Measurements from ENCODE around the gene CHRNA4. TPM values are rescaled to one million over a fixed set of nuclear protein-coding genes. Genes with fewer than 3 reads are reported as not detected.

The CHRNA4 gene
- total RNA-seq, 1 donor from 2014 or later, result 1.8 TPM

- no peak for DNase-seq (ENCODE audit: extremely low spot score, unreplicated experiment)
- H3K27me3 Mint-ChIP-seq, result peaks cover 7% of the 10 kb centered on the region
- no peak overlapping the region for H3K4me3 Mint-ChIP-seq
- no peak overlapping the region for H3K27ac Mint-ChIP-seq
- H3K4me1 Mint-ChIP-seq (ENCODE audit: unreplicated experiment), result no peaks in the 10 kb centered on the region
- TF ChIP-seq CTCF (conservative IDR thresholded peaks at IDR 0.05), result no peak
- H3K9me3 Mint-ChIP-seq, result peaks cover 9% of the 10 kb centered on the region
- H3K36me3 Mint-ChIP-seq, result no peaks in the 10 kb centered on the region
Measured at GRCh38 chr20:63387393-63387792, 26.2 kb upstream of the CHRNA4 start.

DNA sequence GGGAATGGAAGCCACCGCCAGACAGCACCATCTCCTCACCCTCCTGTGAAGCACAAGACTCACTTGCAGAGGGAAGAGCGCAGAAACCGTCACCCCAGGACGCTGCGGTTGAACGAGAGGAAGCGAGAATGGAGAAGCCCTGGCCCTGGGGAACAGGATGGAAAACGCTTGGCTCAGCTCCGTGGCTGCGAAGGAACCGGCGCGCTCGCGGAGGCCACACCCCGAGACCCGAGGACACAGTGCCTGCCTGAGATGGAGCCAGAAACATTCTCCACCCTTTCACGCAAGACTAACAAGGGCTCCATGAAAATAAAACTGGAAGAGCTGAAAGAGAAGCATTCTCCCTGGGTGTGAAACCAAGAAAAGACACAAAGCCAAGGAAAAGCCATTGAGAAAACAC is 25.3 kb upstream of the CHRNA4 start:
- TF ChIP-seq CTCF (conservative IDR thresholded peaks at IDR 0.05), result no peak
- H3K36me3 Mint-ChIP-seq, result no peaks in the 10 kb centered on the region
- peaks cover 9% of the 10 kb centered on the region for H3K9me3 Mint-ChIP-seq
- H3K27ac Mint-ChIP-seq, result no peak overlapping the region
- DNase-seq (ENCODE audit: extremely low spot score, unreplicated experiment), result no peak
- no peaks in the 10 kb centered on the region for H3K4me1 Mint-ChIP-seq (ENCODE audit: unreplicated experiment)
- no peak overlapping the region for H3K4me3 Mint-ChIP-seq
- H3K27me3 Mint-ChIP-seq, result peaks cover 7% of the 10 kb centered on the region

DNA sequence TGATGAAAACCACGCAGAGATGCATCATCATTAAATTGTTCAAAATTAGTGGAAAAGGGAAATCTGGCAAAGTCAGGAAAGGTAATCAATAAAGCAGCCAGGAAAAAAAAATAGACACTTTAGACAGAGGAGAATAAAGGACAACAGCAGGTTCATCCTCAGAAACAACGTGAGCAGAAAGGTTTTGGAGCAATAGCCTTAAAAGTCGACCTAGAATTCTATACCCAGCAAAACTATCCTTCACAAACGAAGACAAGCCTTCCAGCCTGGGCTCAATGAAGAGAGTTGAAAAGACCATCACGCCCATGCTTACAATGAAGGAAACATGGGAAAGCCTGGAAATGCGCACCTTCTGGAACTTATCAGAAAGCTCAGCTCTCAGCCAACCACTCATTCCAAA is 24.7 kb upstream of the CHRNA4 start:
- H3K4me3 Mint-ChIP-seq, result no peak overlapping the region
- no peaks in the 10 kb centered on the region for H3K36me3 Mint-ChIP-seq
- DNase-seq (ENCODE audit: extremely low spot score, unreplicated experiment), result no peak
- no peak overlapping the region for H3K27ac Mint-ChIP-seq
- H3K9me3 Mint-ChIP-seq, result peaks cover 9% of the 10 kb centered on the region
- peaks cover 5% of the 10 kb centered on the region for H3K27me3 Mint-ChIP-seq
- TF ChIP-seq CTCF (conservative IDR thresholded peaks at IDR 0.05), result no peak
- no peaks in the 10 kb centered on the region for H3K4me1 Mint-ChIP-seq (ENCODE audit: unreplicated experiment)

DNA sequence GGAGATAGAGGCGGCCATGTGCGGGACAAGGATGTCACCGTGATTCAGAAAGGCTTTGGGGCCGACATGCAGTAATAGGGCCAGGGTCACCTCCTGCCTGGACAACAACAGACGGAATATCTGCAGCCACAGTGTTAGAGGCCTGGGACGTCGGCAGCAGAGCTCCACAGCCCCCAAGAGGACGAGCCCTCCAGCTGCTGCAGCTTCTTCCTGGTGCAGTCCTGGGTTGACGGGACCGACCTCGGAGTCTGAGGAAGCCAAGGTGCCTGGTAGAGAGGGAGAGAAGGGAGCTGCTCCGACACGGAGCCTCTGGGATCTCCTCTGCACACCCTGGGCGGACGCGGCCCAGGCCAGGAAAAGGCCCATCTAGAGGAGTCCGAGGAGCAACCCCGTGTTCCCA is 23.2 kb upstream of the CHRNA4 start:
- Mint-ChIP-seq H3K9me3 (peaks cover 9% of the 10 kb centered on the region), H3K4me3 (no peak overlapping the region), H3K36me3 (no peaks in the 10 kb centered on the region), H3K27ac (no peak overlapping the region), H3K27me3 (peaks cover 5% of the 10 kb centered on the region), H3K4me1 (ENCODE audit: unreplicated experiment) (no peaks in the 10 kb centered on the region)
- no peak for TF ChIP-seq CTCF (conservative IDR thresholded peaks at IDR 0.05)
- no peak for DNase-seq (ENCODE audit: extremely low spot score, unreplicated experiment)

GRCh38 chr20:63383556-63383955 is 22.4 kb upstream of the CHRNA4 start:
- DNase-seq (ENCODE audit: extremely low spot score, unreplicated experiment), result no peak
- Mint-ChIP-seq H3K4me3 (no peak overlapping the region), H3K27me3 (peaks cover 5% of the 10 kb centered on the region), H3K36me3 (no peaks in the 10 kb centered on the region), H3K4me1 (ENCODE audit: unreplicated experiment) (peaks cover 7% of the 10 kb centered on the region), H3K27ac (no peak overlapping the region), H3K9me3 (peaks cover 9% of the 10 kb centered on the region)
- TF ChIP-seq CTCF (conservative IDR thresholded peaks at IDR 0.05), result no peak

Measured in type B pancreatic cell (in vitro differentiated cells).